Measurements from ENCODE around the gene WWOX. TPM values are rescaled to one million over a fixed set of nuclear protein-coding genes. Genes with fewer than 3 reads are reported as not detected.

The WWOX gene
- total and polyA plus RNA-seq, 2 donors = 15.4 to 23.9 TPM

- no peaks in the 10 kb centered on the region for H3K36me3 ChIP-seq (ENCODE audit: control insufficient read depth in 2 of 2, insufficient read depth in 2 of 2, low read length in 1 of 2)
- no peaks in the 10 kb centered on the region for H3K27me3 ChIP-seq (ENCODE audit: control insufficient read depth in 2 of 2, insufficient read depth in 1 of 2, low read length in 1 of 2)
- H3K4me3 ChIP-seq (ENCODE audit: low read length in 2 of 2) = no peak overlapping the region
- H3K9me3 ChIP-seq (ENCODE audit: control insufficient read depth in 2 of 2, insufficient read depth in 1 of 2, low read length in 1 of 2) = peaks cover 0 to 4% of the 10 kb centered on the region in 2 donors
- DNase-seq (ENCODE audit: low read depth in 6 of 9, low spot score in 9 of 9) = no peak
- no peak overlapping the region for H3K27ac ChIP-seq (ENCODE audit: low read depth in 1 of 2, low read length in 1 of 2)
- no peaks in the 10 kb centered on the region for H3K4me1 ChIP-seq (ENCODE audit: control insufficient read depth in 2 of 2, insufficient read depth in 2 of 2, low read length in 2 of 2)
Observed at GRCh38 chr16:78416400-78416799, 316.9 kb downstream of the WWOX start.

GRCh38 chr16:78421181-78421708 lies 321.8 kb downstream of the WWOX start:
- WGBS = 98% methylated on average over 3 of the region's 3 CpGs
- DNase-seq (ENCODE audit: low read depth in 6 of 9, low spot score in 9 of 9) = no peak
- no peaks in the 10 kb centered on the region for H3K27me3 ChIP-seq (ENCODE audit: control insufficient read depth in 2 of 2, insufficient read depth in 1 of 2, low read length in 1 of 2)
- H3K9me3 ChIP-seq (ENCODE audit: control insufficient read depth in 2 of 2, insufficient read depth in 1 of 2, low read length in 1 of 2) = no peaks in the 10 kb centered on the region
- no peaks in the 10 kb centered on the region for H3K36me3 ChIP-seq (ENCODE audit: control insufficient read depth in 2 of 2, insufficient read depth in 2 of 2, low read length in 1 of 2)
- no peak overlapping the region for H3K27ac ChIP-seq (ENCODE audit: low read depth in 1 of 2, low read length in 1 of 2)
- H3K4me1 ChIP-seq (ENCODE audit: control insufficient read depth in 2 of 2, insufficient read depth in 2 of 2, low read length in 2 of 2) = no peaks in the 10 kb centered on the region
- H3K4me3 ChIP-seq (ENCODE audit: low read length in 2 of 2) = no peak overlapping the region

- Histone ChIP-seq H3K4me1 (ENCODE audit: control insufficient read depth in 2 of 2, insufficient read depth in 2 of 2, low read length in 2 of 2) (no peaks in the 10 kb centered on the region), H3K36me3 (ENCODE audit: control insufficient read depth in 2 of 2, insufficient read depth in 2 of 2, low read length in 1 of 2) (no peaks in the 10 kb centered on the region), H3K27me3 (ENCODE audit: control insufficient read depth in 2 of 2, insufficient read depth in 1 of 2, low read length in 1 of 2) (no peaks in the 10 kb centered on the region), H3K9me3 (ENCODE audit: control insufficient read depth in 2 of 2, insufficient read depth in 1 of 2, low read length in 1 of 2) (no peaks in the 10 kb centered on the region), H3K27ac (ENCODE audit: low read depth in 1 of 2, low read length in 1 of 2) (no peak overlapping the region), H3K4me3 (ENCODE audit: low read length in 2 of 2) (no peak overlapping the region)
- DNase-seq (ENCODE audit: low read depth in 6 of 9, low spot score in 9 of 9) = no peak
- WGBS = 96% methylated on average over 4 of the region's 4 CpGs
Observed at GRCh38 chr16:78425281-78425680, 325.8 kb downstream of the WWOX start.

- 96% methylated on average over 7 of the region's 7 CpGs for WGBS
- no peak for DNase-seq (ENCODE audit: low read depth in 6 of 9, low spot score in 9 of 9)
- H3K9me3 ChIP-seq (ENCODE audit: control insufficient read depth in 2 of 2, insufficient read depth in 1 of 2, low read length in 1 of 2) = no peaks in the 10 kb centered on the region
- no peaks in the 10 kb centered on the region for H3K36me3 ChIP-seq (ENCODE audit: control insufficient read depth in 2 of 2, insufficient read depth in 2 of 2, low read length in 1 of 2)
- no peaks in the 10 kb centered on the region for H3K27me3 ChIP-seq (ENCODE audit: control insufficient read depth in 2 of 2, insufficient read depth in 1 of 2, low read length in 1 of 2)
- no peak overlapping the region for H3K27ac ChIP-seq (ENCODE audit: low read depth in 1 of 2, low read length in 1 of 2)
- H3K4me1 ChIP-seq (ENCODE audit: control insufficient read depth in 2 of 2, insufficient read depth in 2 of 2, low read length in 2 of 2) = no peaks in the 10 kb centered on the region
- H3K4me3 ChIP-seq (ENCODE audit: low read length in 2 of 2) = no peak overlapping the region
Observed at GRCh38 chr16:78425891-78426510, 326.5 kb downstream of the WWOX start.

- Histone ChIP-seq H3K4me1 (ENCODE audit: control insufficient read depth in 2 of 2, insufficient read depth in 2 of 2, low read length in 2 of 2) (no peaks in the 10 kb centered on the region), H3K9me3 (ENCODE audit: control insufficient read depth in 2 of 2, insufficient read depth in 1 of 2, low read length in 1 of 2) (no peaks in the 10 kb centered on the region), H3K36me3 (ENCODE audit: control insufficient read depth in 2 of 2, insufficient read depth in 2 of 2, low read length in 1 of 2) (no peaks in the 10 kb centered on the region), H3K27me3 (ENCODE audit: control insufficient read depth in 2 of 2, insufficient read depth in 1 of 2, low read length in 1 of 2) (no peaks in the 10 kb centered on the region), H3K27ac (ENCODE audit: low read depth in 1 of 2, low read length in 1 of 2) (no peak overlapping the region), H3K4me3 (ENCODE audit: low read length in 2 of 2) (no peak overlapping the region)
- 53% methylated on average over 3 of the region's 3 CpGs for WGBS
- no peak for DNase-seq (ENCODE audit: low read depth in 6 of 9, low spot score in 9 of 9)
Observed at GRCh38 chr16:78428193-78428592, 328.7 kb downstream of the WWOX start.

GRCh38 chr16:78430281-78430680 lies 330.8 kb downstream of the WWOX start:
- H3K36me3 ChIP-seq (ENCODE audit: control insufficient read depth in 2 of 2, insufficient read depth in 2 of 2, low read length in 1 of 2) = no peaks in the 10 kb centered on the region
- WGBS = 88% methylated on average over 4 of the region's 4 CpGs
- no peak for DNase-seq (ENCODE audit: low read depth in 6 of 9, low spot score in 9 of 9)
- H3K4me3 ChIP-seq (ENCODE audit: low read length in 2 of 2) = no peak overlapping the region
- no peaks in the 10 kb centered on the region for H3K9me3 ChIP-seq (ENCODE audit: control insufficient read depth in 2 of 2, insufficient read depth in 1 of 2, low read length in 1 of 2)
- no peak overlapping the region for H3K27ac ChIP-seq (ENCODE audit: low read depth in 1 of 2, low read length in 1 of 2)
- H3K27me3 ChIP-seq (ENCODE audit: control insufficient read depth in 2 of 2, insufficient read depth in 1 of 2, low read length in 1 of 2) = no peaks in the 10 kb centered on the region
- H3K4me1 ChIP-seq (ENCODE audit: control insufficient read depth in 2 of 2, insufficient read depth in 2 of 2, low read length in 2 of 2) = no peaks in the 10 kb centered on the region

GRCh38 chr16:78431004-78431670 lies 331.7 kb downstream of the WWOX start:
- no peaks in the 10 kb centered on the region for H3K36me3 ChIP-seq (ENCODE audit: control insufficient read depth in 2 of 2, insufficient read depth in 2 of 2, low read length in 1 of 2)
- no peaks in the 10 kb centered on the region for H3K9me3 ChIP-seq (ENCODE audit: control insufficient read depth in 2 of 2, insufficient read depth in 1 of 2, low read length in 1 of 2)
- WGBS = 91% methylated on average over 6 of the region's 6 CpGs
- H3K27ac ChIP-seq (ENCODE audit: low read depth in 1 of 2, low read length in 1 of 2) = no peak overlapping the region
- DNase-seq (ENCODE audit: low read depth in 6 of 9, low spot score in 9 of 9) = no peak
- no peaks in the 10 kb centered on the region for H3K27me3 ChIP-seq (ENCODE audit: control insufficient read depth in 2 of 2, insufficient read depth in 1 of 2, low read length in 1 of 2)
- H3K4me1 ChIP-seq (ENCODE audit: control insufficient read depth in 2 of 2, insufficient read depth in 2 of 2, low read length in 2 of 2) = no peaks in the 10 kb centered on the region
- H3K4me3 ChIP-seq (ENCODE audit: low read length in 2 of 2) = no peak overlapping the region

- WGBS = over 99% methylated on average over 3 of the region's 3 CpGs
- no peak for DNase-seq (ENCODE audit: low read depth in 6 of 9, low spot score in 9 of 9)
- Histone ChIP-seq H3K36me3 (ENCODE audit: control insufficient read depth in 2 of 2, insufficient read depth in 2 of 2, low read length in 1 of 2) (no peaks in the 10 kb centered on the region), H3K27ac (ENCODE audit: low read depth in 1 of 2, low read length in 1 of 2) (no peak overlapping the region), H3K4me3 (ENCODE audit: low read length in 2 of 2) (no peak overlapping the region), H3K4me1 (ENCODE audit: control insufficient read depth in 2 of 2, insufficient read depth in 2 of 2, low read length in 2 of 2) (no peaks in the 10 kb centered on the region), H3K9me3 (ENCODE audit: control insufficient read depth in 2 of 2, insufficient read depth in 1 of 2, low read length in 1 of 2) (no peaks in the 10 kb centered on the region), H3K27me3 (ENCODE audit: control insufficient read depth in 2 of 2, insufficient read depth in 1 of 2, low read length in 1 of 2) (no peaks in the 10 kb centered on the region)
Observed at GRCh38 chr16:78431701-78432100, 332.2 kb downstream of the WWOX start.

- Histone ChIP-seq H3K4me1 (ENCODE audit: control insufficient read depth in 2 of 2, insufficient read depth in 2 of 2, low read length in 2 of 2) (no peaks in the 10 kb centered on the region), H3K36me3 (ENCODE audit: control insufficient read depth in 2 of 2, insufficient read depth in 2 of 2, low read length in 1 of 2) (no peaks in the 10 kb centered on the region), H3K27ac (ENCODE audit: low read depth in 1 of 2, low read length in 1 of 2) (no peak overlapping the region), H3K4me3 (ENCODE audit: low read length in 2 of 2) (no peak overlapping the region), H3K27me3 (ENCODE audit: control insufficient read depth in 2 of 2, insufficient read depth in 1 of 2, low read length in 1 of 2) (no peaks in the 10 kb centered on the region), H3K9me3 (ENCODE audit: control insufficient read depth in 2 of 2, insufficient read depth in 1 of 2, low read length in 1 of 2) (no peaks in the 10 kb centered on the region)
- no peak for DNase-seq (ENCODE audit: low read depth in 6 of 9, low spot score in 9 of 9)
- 98% methylated on average over 17 of the region's 17 CpGs for WGBS
Observed at GRCh38 chr16:78432451-78432850, 333.0 kb downstream of the WWOX start.
